Keratinocyte (primary cell): ENCODE results near the gene KAT2B. TPM values are rescaled to one million over a fixed set of nuclear protein-coding genes. Genes with fewer than 3 reads are reported as not detected.

Experiments used
- DNase-seq: peaks from one replicate; pipeline ENCODE4 v3.0.0-alpha.2; 2011; ENCODE audit warnings: low read depth, missing footprints, low spot score
- FAIRE-seq: peaks from 2 replicates; lab custom pipeline; 2011; peaks lifted over from hg19 to GRCh38; lab: Jason Lieb, UNC
- H2AFZ ChIP-seq: 2 replicates; pipeline ENCODE4 v1.6.0; 2012; ENCODE audit warnings: low read length, control low read depth, inconsistent platforms; ENCODE audit not compliant: control insufficient read depth
- H3K27ac ChIP-seq: 2 replicates; pipeline ENCODE4 v1.5.1; 2011; ENCODE audit warnings: low read length; ENCODE audit not compliant: control insufficient read depth, insufficient read depth
- H3K27me3 ChIP-seq: 3 replicates; pipeline ENCODE4 v1.6.0; 2011; ENCODE audit warnings: low read length; ENCODE audit not compliant: control insufficient read depth, insufficient read depth; ENCODE audit errors: extremely low read depth
- H3K36me3 ChIP-seq, 2 experiments: 2 replicates in 1 of 2; 3 replicates in 1 of 2; pipeline ENCODE4 v1.5.1; 2011; ENCODE audit warnings: low read length in 2 of 2, mild to moderate bottlenecking in 1 of 2; ENCODE audit not compliant: control insufficient read depth in 2 of 2, insufficient read depth in 2 of 2; ENCODE audit errors: extremely low read depth in 1 of 2
- H3K4me1 ChIP-seq: 3 replicates; pipeline ENCODE4 v1.5.1; 2011; ENCODE audit warnings: low read length; ENCODE audit not compliant: control insufficient read depth, insufficient read depth; ENCODE audit errors: extremely low read depth
- H3K4me2 ChIP-seq: 3 replicates; pipeline ENCODE4 v1.6.0; 2011; ENCODE audit warnings: low read depth, low read length; ENCODE audit not compliant: control insufficient read depth, insufficient read depth; ENCODE audit errors: extremely low read depth
- H3K4me3 ChIP-seq, 3 experiments: fragments of 200-600 bp in 1 of 3; sonication (generic) in 1 of 3; 2 replicates in 2 of 3; 3 replicates in 1 of 3; pipeline ENCODE4 v1.5.1; 2011 to 2016; ENCODE audit warnings: low read length in 3 of 3, mild to moderate bottlenecking in 3 of 3, control low read depth in 2 of 3, inconsistent platforms in 1 of 3, low read depth in 1 of 3, mixed read lengths in 1 of 3, mixed run types in 1 of 3, moderate library complexity in 1 of 3; ENCODE audit not compliant: control insufficient read depth in 2 of 3, insufficient read depth in 2 of 3; ENCODE audit errors: extremely low read depth in 1 of 3
- H3K79me2 ChIP-seq: 2 replicates; pipeline ENCODE4 v1.6.0; 2012; ENCODE audit warnings: low read length; ENCODE audit not compliant: control insufficient read depth, insufficient read depth
- H3K9ac ChIP-seq: 3 replicates; pipeline ENCODE4 v1.6.0; 2011; ENCODE audit warnings: low read length; ENCODE audit not compliant: control insufficient read depth, insufficient read depth; ENCODE audit errors: extremely low read depth
- H3K9me1 ChIP-seq: 3 replicates; pipeline ENCODE4 v1.6.0; 2011; ENCODE audit warnings: low read length; ENCODE audit not compliant: control insufficient read depth, insufficient read depth; ENCODE audit errors: extremely low read depth
- H3K9me3 ChIP-seq: 2 replicates; pipeline ENCODE4 v1.5.1; 2012; ENCODE audit warnings: low read depth, low read length; ENCODE audit not compliant: control insufficient read depth
- H4K20me1 ChIP-seq: 3 replicates; pipeline ENCODE4 v1.6.0; 2011; ENCODE audit warnings: low read length; ENCODE audit not compliant: control insufficient read depth, insufficient read depth; ENCODE audit errors: extremely low read depth
- EZH2 ChIP-seq: IDR thresholded peaks from one replicate; pipeline ENCODE4 v1.6.1; 2012; ENCODE audit warnings: inconsistent platforms, mild to moderate bottlenecking, low read length, moderate library complexity
- dilution Hi-C: fragments of 300-500 bp; cut with MboI; formaldehyde crosslinking; loops from one replicate; pipeline ENCODE4 v1.7.0; 2020; ENCODE audit warnings: low sequenced_read_pairs; ENCODE audit not compliant: extremely low pct_ligation_motif_present
- polyA plus RNA-seq, 5 experiments: library from polyadenylated mRNA; depleted of rRNA in 3 of 5; stranded (reverse) in 3 of 5; stranded (forward) in 1 of 5; unstranded in 1 of 5; fragments of >200 nt; gene quantifications; 1 replicate in 1 of 5; 2 replicates in 3 of 5; 3 replicates in 1 of 5; pipeline versions ENCODE4 v1.2.1 to v1.2.3, GENCODE V29; 2011 to 2012; ENCODE audit warnings: missing spikeins in 2 of 5, low read depth in 1 of 5, low replicate concordance in 1 of 5
- TF ChIP-seq, protein P1 (sequence below), 3 experiments: IDR thresholded peaks in 1 of 3; conservative IDR thresholded peaks in 1 of 3; optimal IDR thresholded peaks in 1 of 3; 2 replicates in 2 of 3; 3 replicates in 1 of 3; pipeline versions ENCODE3 to v1.5.1; 2011; ENCODE audit warnings: low read length in 3 of 3, mild to moderate bottlenecking in 3 of 3, moderate library complexity in 2 of 3, control low read depth in 1 of 3, inconsistent platforms in 1 of 3; ENCODE audit not compliant: insufficient read depth in 2 of 3; ENCODE audit errors: extremely low read depth in 1 of 3

Gene KAT2B
- polyA plus RNA-seq, 1 donor (not counting 4 experiments of a cell fraction or from before 2014, with no cell fraction given) = 4.6 TPM

DNA sequence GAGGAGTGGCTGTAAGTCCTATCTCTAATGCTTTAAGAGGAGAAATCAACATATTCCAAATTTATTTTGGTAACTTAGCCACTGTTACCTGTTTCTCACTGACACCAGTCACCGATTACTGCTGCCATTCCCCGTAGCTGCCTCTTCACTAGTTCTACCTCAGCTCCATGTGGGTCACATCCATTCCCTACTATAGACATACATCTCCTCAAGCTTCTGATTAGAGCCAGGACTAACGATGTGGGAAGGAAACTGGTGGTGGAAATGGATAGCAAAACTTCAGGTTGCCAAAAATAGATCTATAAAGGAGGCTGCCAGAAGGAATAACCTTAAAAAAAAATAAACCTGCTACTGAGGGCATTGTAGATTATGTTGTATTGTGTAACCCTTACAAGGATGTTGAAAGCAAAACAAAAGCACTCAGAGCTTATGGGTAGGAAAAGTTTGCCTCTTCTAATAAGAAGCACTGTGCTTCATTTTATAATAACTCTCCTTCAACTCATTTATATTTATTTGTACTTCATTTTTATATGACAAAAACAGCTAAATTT, 56.0 kb downstream of the KAT2B start:
- Histone ChIP-seq H3K9ac (no peak overlapping the region), H3K4me2 (no peak overlapping the region), H4K20me1 (no peaks in the 10 kb centered on the region), H3K27me3 (no peaks in the 10 kb centered on the region), H3K79me2 (no peaks in the 10 kb centered on the region), H3K4me1 (no peaks in the 10 kb centered on the region), H3K9me3 (no peaks in the 10 kb centered on the region), H2AFZ (no peak overlapping the region), H3K9me1 (no peaks in the 10 kb centered on the region), H3K4me3 (no peak overlapping the region), H3K27ac (no peak overlapping the region), H3K36me3 (no peaks in the 10 kb centered on the region)
- DNase-seq (no peak), FAIRE-seq (no peak)
- dilution Hi-C loops = no loop called here
- no peak for TF ChIP-seq EZH2
- TF ChIP-seq, protein P1, sequence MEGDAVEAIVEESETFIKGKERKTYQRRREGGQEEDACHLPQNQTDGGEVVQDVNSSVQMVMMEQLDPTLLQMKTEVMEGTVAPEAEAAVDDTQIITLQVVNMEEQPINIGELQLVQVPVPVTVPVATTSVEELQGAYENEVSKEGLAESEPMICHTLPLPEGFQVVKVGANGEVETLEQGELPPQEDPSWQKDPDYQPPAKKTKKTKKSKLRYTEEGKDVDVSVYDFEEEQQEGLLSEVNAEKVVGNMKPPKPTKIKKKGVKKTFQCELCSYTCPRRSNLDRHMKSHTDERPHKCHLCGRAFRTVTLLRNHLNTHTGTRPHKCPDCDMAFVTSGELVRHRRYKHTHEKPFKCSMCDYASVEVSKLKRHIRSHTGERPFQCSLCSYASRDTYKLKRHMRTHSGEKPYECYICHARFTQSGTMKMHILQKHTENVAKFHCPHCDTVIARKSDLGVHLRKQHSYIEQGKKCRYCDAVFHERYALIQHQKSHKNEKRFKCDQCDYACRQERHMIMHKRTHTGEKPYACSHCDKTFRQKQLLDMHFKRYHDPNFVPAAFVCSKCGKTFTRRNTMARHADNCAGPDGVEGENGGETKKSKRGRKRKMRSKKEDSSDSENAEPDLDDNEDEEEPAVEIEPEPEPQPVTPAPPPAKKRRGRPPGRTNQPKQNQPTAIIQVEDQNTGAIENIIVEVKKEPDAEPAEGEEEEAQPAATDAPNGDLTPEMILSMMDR (optimal IDR thresholded peaks at IDR 0.05 in 1 of 3, IDR thresholded peaks at IDR 0.05 in 1 of 3, conservative IDR thresholded peaks at IDR 0.05 in 1 of 3; ENCODE audit: extremely low read depth in 1 of 3, insufficient read depth in 2 of 3, low read length in 3 of 3) = no peak

DNA sequence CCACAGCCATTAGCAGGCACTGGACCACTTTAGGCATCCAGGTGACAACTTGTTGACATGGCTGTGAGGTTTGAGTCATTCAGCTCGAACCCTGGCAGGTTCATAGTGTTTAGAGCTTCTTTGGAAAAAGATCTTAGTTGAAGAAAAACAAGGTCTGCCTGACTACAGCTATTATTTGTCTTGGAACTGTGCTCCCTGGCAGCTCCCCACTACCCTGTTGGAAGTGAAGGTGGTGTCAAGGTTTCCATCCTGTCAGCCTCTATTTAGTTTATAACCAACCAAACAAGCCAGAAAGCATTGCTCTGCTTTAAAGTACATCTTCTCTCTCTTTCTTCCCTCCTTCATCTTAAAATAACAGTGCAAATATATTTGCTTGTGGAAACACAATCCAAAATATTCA, 56.8 kb downstream of the KAT2B start:
- TF ChIP-seq, protein P1 (optimal IDR thresholded peaks at IDR 0.05 in 1 of 3, IDR thresholded peaks at IDR 0.05 in 1 of 3, conservative IDR thresholded peaks at IDR 0.05 in 1 of 3; ENCODE audit: extremely low read depth in 1 of 3, insufficient read depth in 2 of 3, low read length in 3 of 3) = no peak

More for the DNA sequence above, 56.8 kb downstream of the KAT2B start:
- Histone ChIP-seq H3K36me3 (no peaks in the 10 kb centered on the region), H2AFZ (no peak overlapping the region), H3K27me3 (no peaks in the 10 kb centered on the region), H3K4me2 (no peak overlapping the region), H3K9ac (no peak overlapping the region), H3K79me2 (no peaks in the 10 kb centered on the region), H3K4me1 (no peaks in the 10 kb centered on the region), H4K20me1 (no peaks in the 10 kb centered on the region), H3K4me3 (no peak overlapping the region), H3K9me3 (no peaks in the 10 kb centered on the region), H3K27ac (no peak overlapping the region), H3K9me1 (no peaks in the 10 kb centered on the region)
- DNase-seq (no peak), FAIRE-seq (no peak)
- dilution Hi-C loops = no loop called here
